NCI-H2227 (cell line): ENCODE results near the gene TMEM201.

Experiments used
- DNase-seq: peaks from one replicate; lab custom pipeline; 2025; ENCODE audit not compliant: unreplicated experiment; lab: John Stamatoyannopoulos, UW

TMEM201 gene

DNA sequence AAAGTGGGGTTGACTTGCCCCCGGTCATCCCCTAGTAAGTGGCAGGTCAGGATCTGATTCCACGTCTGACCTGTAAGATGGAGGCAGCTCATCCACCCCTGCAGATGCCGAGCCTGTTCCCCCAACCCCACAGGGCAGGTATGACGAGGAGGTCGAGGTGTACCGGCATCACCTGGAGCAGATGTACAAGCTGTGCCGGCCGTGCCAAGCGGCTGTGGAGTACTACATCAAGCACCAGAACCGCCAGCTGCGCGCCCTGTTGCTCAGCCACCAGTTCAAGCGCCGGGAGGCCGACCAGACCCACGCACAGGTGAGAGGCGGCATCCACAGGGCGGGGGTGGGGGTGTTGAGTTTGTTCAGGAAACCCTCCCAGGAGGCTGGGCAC is 9.6 kb downstream of the TMEM201 start:
- no peak for DNase-seq

DNA sequence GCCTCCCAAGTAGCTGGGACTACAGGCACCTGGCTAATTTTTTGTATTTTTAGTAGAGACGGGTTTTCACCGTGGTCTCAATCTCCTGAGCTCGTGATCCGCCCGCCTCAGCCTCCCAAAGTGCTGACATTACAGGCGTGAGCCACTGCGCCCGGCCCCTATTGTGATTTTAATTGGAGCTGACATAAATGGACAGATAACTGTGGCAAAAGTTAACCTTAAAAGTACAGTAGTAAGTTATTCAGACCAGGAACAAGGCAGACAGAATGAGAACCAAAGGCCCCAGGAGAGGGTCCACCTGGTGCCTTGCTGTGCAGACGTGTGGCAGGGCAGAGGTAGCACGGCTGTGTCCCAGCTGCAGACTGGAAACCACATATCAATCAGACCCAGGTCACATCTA is 11.0 kb downstream of the TMEM201 start:
- DNase-seq: no peak

DNA sequence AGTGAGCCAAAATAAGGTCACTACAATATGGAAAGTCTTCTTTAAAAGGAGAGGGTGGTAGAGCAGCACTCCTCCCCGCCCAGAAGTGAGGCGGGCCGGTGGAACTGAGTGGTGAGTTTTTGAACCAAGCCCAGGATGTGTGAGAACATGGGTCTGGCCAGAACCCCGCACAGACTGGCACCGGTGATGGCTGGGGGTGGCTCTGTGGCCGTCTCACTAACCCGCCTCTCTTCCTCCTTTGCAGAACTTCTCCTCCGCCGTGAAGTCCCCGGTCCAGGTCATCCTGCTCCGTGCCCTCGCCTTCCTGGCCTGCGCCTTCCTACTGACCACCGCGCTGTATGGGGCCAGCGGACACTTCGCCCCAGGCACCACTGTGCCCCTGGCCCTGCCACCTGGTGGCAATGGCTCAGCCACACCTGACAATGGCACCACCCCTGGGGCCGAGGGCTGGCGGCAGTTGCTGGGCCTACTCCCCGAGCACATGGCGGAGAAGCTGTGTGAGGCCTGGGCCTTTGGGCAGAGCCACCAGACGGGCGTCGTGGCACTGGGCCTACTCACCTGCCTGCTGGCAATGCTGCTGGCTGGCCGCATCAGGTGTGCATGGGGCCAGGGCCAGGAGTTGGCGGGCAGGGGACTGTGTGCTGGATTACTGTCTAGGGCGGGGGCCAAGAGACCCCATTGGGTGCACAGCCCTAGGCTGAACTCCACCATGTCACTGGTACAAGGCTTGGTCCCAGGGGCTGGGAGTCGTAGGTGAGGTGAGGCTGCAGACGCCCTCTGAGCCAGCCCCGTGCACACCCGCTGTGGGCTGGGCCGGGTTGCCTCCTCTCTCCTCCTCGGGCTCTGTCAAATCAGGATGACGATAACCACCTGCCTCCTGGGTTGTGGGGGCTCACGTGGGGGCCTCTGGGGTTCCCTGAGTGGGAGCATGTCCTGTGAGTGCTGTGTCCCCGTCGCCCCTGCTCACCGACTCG is 12.4 kb downstream of the TMEM201 start:
- no peak for DNase-seq

DNA sequence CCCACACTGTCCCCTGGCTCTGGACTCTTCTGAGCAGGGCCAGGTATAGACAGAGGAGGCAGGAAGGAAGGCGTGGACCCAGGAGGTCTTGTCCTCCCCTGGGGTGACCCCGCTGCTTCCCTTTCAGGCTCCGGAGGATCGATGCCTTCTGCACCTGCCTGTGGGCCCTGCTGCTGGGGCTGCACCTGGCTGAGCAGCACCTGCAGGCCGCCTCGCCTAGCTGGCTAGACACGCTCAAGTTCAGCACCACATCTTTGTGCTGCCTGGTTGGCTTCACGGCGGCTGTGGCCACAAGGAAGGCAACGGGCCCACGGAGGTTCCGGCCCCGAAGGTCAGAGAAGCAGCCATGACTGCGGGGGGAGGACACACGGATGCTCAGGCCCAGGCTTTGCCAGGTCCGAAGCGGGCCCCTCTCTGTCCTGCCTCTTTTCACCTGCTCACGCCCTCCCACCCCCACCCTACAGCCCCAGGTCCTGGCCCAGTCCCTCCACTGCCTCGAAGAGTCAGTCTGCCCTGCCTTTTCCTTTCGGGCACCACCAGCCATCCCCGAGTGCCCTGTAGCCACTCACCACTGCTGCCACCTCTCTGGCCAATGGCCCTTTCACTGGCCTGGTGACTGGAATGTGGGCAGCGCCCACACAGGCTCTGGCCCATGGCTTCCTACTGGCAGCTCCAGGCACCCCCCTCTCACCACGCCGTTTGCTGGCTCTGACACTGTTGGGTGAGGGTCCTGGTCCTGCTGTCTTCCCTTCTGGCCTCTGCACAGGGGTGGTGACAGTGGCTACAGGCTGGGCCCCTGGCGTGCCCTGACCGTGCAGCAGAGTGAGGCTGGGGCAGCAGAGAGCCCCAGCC is 13.5 kb downstream of the TMEM201 start:
- DNase-seq: no peak

DNA sequence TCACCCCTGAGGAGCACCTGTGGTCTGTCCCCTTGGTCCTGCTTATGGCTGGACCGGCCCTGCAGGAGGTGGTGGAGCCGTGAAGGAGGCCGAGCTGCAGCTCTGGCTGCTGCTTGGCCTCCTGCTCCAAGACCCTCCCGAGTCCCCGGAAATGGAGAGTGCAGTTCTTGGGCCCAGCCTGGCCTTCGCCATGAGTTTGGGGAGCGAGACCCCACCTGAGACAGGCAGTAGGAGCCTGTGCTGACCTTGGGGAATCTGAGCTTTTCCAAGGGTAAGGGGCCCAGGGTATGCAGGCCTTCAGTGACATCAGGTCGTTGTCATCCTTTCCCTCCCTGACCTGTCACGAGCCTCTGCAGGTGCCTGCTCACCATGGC is 14.1 kb downstream of the TMEM201 start:
- DNase-seq: no peak

DNA sequence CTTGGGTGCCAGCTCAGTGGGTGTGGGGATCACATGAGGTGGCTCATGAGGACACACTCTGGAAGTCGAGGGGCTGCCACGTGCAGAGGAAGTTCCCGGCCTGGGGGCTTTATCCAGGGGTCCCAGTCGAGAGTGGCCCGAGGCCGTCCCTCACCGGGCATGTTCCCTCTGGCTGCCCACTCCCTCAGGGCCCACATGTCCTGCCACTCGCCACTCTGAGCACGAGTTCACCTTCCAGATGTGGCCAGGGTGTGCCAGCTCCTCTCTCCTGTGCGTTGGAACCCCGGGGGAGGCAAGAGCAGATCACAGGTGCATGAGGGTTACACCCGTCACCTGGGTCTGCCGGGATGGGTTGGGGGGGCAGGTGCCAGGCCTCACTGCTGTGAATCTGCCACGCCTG is 14.6 kb downstream of the TMEM201 start:
- no peak for DNase-seq

DNA sequence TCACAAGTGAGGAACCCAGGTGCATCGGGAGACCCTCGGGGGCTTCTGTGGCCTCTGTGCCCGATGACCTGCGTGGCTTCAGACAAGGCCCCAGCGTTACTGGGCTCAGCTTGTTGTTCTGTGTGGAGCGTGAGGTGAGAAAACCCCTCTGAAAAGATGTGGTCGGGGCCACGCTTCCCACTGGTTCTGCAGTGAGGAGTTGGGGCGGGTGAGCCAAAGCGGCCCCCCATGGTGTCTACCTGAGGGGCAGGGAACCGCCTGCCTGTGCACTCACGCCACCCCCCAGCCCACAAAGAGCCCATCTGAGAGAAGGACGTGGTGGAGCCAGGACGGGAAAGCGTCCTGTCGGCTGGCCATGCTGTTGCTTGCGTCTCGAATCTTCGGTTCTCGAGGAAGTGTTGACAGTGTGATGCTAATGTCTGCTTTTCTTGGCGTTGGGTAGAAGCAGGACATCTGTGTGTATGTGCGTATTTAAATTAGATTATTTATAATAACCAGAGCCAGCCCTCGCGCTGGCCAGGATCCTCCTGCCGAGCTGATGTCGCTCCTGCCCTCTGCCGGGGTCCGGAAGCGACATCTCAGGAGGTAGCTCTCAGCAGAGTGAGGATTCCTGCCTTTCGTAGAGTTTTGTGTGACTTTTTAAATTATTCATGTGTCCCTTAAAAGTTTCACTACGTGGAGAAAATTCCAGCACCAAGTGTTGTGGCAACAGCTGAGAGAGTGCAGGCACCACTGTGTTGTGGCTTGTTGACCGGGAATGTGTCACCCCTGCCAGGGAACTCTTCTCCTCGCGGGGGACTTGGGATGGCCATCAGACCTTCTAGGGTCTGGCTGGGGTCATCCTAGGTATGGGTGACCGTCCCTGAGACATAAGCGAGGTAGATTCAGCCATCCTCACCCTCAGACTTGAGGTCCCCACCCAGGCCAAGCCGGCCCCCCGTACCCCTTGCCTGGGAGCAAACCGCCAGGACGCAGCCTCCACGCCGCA is 15.3 kb downstream of the TMEM201 start:
- DNase-seq: no peak

DNA sequence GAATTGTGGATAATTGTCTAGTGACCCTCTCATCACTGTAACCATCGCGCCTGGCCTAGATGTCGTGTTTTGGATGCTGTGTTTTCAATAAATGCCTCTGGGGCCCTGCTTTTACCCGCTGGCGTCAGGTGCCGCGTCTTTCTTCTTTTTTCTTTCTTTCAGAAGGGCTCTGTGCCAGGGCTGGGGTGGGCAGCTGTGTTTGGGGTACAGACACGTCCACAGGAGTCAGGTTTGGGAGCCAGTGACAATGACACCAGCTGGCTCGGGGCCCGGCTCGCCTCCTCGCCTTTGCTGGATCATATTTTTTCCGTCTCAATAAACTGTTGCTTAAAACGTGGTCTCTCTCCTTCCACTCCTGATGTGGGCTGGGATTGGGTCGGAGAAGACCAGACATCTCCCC is 16.1 kb downstream of the TMEM201 start:
- DNase-seq: no peak

DNA sequence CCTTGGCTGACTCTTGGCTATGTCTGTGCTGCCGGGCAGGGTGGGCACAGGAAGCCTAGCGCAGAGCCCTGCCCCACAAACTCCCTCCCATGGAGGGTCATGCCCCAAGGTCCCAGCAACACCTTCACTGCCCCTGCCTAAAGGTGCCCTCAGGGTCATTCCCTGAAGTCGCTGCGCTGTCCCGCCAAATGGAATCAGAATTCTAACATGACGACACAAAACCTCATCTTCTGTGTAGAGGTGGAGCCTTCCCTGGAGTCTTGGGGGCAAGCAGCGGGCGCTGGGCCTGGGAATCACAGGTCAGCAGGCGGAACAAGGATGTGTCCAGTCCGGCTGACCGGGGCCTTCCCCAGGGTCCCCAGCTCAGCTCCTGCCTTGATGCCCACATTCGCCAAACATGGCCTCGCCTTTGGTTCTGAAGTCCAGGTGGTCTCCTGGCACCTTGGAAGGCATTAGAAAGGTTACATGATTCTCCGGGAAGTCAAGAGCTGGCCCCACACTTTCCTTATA is 17.3 kb downstream of the TMEM201 start:
- DNase-seq: no peak

DNA sequence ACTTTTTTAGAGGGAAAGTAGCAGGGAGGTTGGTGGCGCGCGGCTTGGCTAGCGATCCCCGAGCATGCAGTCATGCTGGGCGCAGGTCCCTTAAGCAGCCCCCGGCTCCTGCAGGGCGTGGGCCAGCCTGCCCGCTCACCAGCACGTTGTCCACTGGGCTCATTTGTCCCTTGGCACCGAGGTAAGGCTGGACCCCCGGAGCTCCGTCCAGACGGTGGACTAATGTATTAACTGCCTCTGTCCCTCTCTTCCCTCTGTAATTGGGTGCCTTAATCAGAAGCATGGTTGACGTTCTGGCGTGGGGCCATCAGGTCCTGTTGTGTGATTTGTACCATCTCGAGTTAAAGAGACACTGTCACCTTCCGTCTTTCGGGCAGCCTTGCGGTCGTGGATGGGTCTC is 17.7 kb downstream of the TMEM201 start:
- DNase-seq: no peak

DNA sequence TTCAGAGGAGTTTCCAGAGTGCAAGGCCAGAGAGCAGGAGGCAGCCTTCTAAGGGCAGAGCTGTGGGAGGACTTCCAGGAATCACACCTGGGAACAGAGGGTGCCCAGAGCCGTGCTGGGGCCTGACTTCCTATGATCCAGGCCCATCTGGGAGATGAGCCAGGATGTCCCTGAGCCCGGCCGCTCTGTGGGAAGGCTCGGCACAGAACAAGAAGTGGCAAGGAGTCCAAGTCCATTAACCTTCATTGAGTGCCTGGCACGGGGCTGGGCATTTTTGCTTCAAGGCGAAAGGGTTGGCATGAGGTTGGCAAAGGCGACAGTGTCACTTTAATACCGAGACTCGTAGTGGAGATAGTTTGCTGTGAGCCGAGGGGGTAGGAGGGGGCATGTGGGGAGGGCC is 18.2 kb downstream of the TMEM201 start:
- DNase-seq: no peak

DNA sequence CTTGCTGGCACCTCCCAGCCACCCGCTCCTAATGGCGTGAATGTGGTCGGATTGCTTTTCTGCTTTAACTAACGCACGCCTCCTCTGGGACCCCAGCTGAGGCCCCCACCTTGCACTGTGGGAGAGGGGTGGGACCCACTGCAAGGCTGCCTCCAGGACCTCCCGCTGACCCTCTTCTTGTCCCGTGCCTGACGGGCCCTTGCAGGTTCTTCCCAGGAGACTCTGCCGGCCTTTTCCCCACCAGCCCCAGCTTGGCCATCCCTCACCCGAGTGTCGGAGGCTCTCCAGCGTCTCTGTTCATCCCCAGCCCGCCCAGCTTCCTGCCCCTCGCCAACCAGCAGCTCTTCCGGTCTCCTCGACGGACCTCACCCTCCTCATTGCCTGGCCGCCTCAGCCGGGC is 18.6 kb downstream of the TMEM201 start:
- no peak for DNase-seq

DNA sequence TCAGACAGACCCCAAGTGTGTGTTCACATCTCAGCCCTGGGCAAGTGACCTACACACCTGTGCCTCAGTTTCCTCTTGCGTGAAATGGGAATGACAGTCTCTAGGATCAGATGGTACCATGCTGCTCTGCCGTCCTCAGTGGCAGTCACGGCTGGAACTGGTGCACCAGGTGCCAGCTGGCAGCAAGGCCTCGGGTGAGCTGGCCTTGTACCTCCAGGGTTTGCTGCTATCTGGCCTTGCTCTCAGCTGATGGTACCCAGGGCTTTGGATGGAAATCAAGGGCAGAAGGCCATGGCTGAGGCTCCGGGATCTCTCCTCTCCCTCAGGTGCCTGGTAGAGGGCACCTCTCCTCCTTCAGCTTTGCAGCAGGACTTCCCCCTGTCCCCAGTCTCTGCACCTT is 21.3 kb downstream of the TMEM201 start:
- DNase-seq: no peak

DNA sequence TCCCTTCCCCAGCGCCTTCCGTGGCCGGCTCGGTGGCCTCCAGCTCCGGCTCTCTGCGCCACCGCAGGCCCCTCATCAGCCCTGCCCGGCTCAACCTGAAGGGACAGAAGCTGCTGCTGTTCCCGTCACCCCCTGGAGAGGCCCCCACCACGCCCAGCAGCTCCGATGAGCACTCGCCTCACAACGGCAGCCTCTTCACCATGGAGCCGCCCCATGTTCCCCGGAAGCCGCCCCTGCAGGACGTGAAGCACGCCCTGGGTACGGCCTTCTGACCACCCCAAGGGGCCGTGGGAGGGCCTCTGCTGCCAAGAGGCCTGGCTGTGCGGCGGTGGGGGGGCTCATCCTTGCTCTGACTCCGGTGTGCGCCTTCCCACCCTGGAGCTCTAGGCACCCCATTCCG is 21.8 kb downstream of the TMEM201 start:
- no peak for DNase-seq

DNA sequence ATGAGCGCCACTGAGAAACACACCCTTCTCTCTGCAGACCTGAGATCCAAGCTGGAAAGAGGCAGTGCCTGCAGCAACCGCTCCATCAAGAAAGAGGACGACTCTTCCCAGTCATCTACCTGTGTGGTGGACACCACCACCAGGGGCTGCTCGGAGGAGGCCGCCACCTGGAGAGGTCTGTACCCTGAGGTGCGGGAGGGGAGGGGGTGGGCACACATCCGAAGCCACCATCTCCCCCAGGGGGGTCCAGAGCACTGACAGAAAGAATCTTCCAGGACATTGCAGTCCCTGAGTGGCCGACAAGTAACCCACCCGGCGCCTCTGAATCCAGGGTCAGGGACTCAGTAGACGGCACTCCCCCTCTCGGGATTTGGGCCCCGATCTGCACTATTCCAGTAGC is 23.0 kb downstream of the TMEM201 start:
- no peak for DNase-seq

DNA sequence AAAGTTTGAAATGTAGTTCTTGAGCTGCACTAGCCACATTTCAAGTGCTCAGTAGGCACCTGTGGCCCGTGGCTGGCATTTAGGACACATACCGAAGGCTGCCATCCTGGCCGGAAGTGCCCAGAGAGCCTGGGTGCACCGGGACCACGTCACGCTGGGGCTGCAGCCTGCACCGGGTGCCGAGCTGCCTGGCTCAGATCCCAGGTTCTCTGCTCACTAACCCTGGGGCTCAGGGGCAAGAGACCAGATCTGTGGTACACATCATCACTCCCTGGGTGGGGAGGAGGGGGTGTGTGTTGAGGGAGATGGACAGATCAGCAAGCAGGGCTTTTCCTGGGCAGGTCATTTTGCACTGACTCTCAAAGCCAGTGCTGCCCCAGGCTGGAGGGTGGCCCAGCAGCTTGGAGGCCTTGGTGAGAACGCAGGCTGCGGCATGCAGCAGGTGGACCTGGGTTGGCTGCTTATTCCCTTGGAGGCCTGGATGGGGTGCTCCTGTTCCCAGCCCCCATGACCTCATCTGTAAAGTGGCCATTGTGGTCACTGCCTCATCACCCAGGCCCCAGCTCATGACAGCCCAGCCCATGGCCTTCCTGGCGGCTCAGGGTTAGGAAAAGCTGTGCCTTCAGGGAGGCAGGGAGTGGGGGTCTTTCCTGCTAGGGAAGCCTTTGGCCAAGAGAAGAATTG is 23.6 kb downstream of the TMEM201 start:
- no peak for DNase-seq

DNA sequence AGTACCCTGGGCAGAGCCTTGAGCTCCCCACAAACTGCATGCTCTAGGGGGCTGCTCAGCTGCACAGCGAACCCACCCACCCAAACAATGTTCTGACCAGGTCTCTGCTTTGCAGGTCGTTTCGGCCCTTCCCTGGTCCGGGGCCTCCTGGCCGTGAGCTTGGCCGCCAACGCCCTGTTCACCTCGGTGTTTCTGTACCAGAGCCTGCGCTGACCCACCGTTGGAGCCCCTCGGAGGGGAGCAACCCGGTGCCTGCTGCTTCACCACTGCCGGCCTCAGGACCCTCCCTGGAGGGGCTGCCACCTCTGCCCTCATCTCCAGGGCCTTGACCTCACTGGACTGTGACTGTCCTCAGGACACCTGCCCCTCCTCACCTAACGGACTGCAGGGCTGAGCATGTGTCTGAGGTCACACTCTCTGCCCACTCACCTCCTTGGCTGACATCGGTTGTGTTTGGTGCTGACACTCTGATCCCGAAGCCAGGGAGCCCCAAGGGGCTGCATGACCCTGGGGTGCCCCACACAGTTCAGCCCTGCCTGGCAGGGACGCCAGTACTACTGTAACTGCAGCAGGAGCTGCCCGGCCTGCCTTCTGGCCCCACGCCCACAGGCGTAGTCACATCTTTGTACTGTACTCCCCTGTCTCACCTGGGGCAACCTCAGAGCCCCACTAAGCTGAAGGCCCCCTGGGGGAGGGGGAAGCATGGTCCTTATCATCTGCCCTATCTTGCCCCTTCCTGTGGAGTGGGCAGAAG is 24.3 kb downstream of the TMEM201 start:
- no peak for DNase-seq

DNA sequence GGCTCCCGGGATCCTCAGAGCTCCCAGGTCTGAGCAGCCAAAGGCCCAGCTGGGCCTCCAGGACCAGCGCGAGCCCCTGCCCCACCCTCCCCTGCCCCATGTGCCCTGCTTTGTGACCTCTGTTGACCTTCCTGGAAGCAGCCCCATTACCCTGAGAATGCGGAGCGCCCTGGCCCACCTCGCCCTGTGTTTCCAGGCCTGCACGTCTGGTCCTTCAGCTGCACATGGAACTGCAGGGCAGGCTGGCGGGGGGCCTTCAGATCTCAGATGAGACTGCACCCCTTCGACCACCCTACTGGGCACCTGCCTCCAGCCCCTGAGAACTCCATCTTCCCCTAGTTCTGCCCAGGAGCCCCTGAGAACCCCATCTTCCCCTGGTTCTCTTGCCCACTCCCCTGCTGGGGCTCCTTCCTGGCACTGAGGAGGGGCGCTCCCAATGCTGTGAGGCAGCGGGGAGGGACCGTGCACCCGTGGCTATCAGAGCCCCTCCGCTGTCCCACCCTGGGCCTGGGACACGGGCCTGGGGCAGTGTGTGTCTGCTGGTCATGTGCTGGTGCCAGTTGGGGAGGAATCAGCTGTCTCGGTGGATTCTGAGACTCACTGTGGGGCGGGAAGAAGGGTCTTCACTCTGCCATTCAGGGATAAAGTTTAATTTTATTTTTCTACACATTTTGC is 25.1 kb downstream of the TMEM201 start:
- DNase-seq: no peak
